OCI-LY1 (cell line): ENCODE results near the gene IRF7.

Source experiments
- CTCF ChIP-seq: fragments of 200-600 bp; sonication (generic), shearing (Covaris generic); IDR thresholded peaks from 2 replicates; pipeline ENCODE4 v1.5.1; 2017; ENCODE audit warnings: mild to moderate bottlenecking, antibody characterized with exemption, low read length, moderate library complexity, mixed read lengths
- EZH2 ChIP-seq: fragments of 200-600 bp; sonication (generic), shearing (Covaris generic); IDR thresholded peaks from 2 replicates; pipeline ENCODE4 v1.8.0; 2017; ENCODE audit warnings: borderline replicate concordance, mixed run types, mild to moderate bottlenecking, antibody characterized with exemption, low read length, moderate library complexity, mixed read lengths

GRCh38 chr11:606245-606644 is 9.5 kb downstream of the IRF7 start:
- no peak for TF ChIP-seq CTCF
- TF ChIP-seq EZH2, result no peak
